NCI-H524 treated with DMSO at 0.1 percent for 48 hours (cell line): Measurements from ENCODE around the gene GMEB2.
"Not testable (repeated sequence)": the region's sequence is repeated elsewhere in the genome, so short reads cannot be mapped to it uniquely, and the experiment has no call there.

Experiments used
- DNase-seq: peaks from one replicate; lab custom pipeline; 2025; lab: John Stamatoyannopoulos, UW

GMEB2 gene

GRCh38 chr20:63612276-63612931 is 14.5 kb downstream of the GMEB2 start:
- DNase-seq, result no peak

GRCh38 chr20:63611646-63612045 is 15.3 kb downstream of the GMEB2 start:
- DNase-seq, result no peak

GRCh38 chr20:63610581-63611435 is 16.1 kb downstream of the GMEB2 start:
- no peak for DNase-seq

DNA sequence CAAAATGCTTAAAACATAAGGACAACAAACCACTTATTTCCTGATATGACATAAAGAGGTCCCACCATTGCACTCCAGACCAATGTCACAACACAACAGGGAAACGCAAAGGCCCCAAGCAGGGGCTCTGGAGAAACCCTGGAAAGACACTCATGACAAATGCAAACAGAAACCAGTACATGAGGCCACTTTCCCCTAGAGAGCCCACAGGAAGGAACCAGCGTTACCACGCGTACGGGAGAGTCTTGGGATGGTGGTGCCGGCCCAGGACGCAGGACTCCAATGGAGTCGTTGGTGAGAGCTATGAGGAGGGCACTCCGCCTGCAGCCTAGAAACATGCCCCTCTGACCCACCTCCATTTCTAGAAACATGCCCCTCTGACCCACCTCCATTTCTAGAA is 20.2 kb downstream of the GMEB2 start:
- no peak for DNase-seq

GRCh38 chr20:63602321-63602720 is 24.6 kb downstream of the GMEB2 start:
- DNase-seq, result no peak

DNA sequence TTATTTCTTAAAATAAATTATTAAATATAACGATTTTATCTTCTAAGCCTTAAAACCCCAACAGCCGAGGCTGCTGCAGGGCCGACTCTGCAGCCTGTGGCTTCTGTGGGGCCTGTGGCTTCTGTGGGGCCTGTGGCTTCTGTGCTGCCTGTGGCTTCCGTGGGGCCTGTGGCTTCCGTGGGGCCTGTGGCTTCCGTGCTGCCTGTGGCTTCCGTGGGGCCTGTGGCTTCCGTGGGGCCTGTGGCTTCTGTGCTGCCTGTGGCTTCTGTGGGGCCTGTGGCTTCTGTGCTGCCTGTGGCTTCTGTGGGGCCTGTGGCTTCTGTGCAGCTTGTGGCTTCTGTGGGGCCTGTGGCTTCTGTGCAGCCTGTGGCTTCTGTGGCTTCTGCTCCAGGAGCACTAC is 25.2 kb downstream of the GMEB2 start:
- not testable (repeated sequence) for DNase-seq

DNA sequence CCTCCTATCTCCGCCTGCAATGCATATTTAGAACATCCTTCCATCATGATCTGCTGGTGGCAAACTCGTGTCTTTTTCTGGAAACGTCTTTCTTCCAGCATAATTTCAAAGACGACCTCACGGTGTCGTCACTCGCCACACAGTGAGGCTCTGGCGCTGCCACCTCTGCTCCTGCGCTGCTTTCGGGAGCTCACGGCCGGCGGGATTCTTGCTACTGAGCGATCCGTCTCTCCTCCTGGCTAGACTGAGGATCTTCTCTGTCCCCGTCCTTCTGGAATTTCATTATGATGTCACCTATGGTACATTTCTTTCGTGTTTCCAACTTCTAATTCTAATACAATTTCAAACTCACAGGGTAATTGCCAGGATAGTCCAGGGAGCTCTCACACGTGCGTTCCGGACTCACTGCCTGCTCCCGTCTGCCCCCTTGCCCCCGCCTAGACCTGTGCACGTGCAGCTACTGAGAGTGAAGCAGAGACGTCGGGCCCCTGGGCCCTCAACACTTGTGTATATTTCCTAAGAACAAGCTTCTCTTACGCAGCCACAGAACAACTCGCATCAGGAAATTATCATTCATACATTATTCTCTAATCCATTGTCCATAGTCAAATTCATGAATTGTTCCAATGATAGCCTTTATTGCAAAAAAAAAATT is 27.4 kb downstream of the GMEB2 start:
- no peak for DNase-seq

DNA sequence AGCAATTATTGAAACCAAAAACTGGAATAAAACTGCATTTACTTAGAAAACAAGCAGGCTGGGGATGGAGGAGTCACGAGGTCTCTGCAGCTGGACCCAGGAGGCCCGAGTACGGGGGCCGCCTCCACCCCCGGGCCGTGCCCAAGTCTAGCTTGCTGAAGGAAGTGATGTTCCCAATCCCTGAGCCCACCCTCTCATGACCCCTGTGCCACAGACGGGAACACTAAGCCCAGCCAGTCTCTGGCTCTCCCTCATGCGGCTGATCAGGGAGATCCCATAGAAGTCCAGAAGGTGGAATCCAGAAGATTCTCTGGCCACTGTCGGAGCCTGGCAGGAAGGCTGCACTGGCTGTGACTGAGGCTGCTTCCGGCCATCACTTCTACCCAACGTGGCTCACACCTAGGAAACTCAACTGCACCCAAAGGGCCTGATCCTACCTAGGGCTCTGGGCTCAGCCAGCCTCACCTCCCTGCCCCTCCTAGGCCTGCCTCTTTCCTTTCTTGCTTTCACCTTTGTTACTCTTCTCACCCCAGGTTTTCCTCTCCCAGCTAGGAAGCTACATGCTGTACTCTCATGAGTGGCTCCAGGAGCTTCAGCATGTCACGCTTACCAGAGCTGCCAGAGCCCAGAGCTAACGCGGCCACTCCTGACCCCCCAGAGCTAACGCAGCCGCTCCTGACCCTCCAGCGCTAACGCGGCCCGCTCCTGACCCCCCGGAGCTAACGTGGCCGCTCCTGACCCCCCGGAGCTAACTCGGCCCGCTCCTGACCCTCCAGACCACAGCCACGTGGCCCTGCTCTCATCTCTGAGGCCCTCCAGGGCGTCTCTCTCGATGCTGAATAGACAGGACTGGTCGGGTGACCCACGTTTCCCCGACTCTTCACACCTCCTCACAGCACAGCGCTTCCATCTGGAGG is 28.2 kb downstream of the GMEB2 start:
- no peak for DNase-seq

DNA sequence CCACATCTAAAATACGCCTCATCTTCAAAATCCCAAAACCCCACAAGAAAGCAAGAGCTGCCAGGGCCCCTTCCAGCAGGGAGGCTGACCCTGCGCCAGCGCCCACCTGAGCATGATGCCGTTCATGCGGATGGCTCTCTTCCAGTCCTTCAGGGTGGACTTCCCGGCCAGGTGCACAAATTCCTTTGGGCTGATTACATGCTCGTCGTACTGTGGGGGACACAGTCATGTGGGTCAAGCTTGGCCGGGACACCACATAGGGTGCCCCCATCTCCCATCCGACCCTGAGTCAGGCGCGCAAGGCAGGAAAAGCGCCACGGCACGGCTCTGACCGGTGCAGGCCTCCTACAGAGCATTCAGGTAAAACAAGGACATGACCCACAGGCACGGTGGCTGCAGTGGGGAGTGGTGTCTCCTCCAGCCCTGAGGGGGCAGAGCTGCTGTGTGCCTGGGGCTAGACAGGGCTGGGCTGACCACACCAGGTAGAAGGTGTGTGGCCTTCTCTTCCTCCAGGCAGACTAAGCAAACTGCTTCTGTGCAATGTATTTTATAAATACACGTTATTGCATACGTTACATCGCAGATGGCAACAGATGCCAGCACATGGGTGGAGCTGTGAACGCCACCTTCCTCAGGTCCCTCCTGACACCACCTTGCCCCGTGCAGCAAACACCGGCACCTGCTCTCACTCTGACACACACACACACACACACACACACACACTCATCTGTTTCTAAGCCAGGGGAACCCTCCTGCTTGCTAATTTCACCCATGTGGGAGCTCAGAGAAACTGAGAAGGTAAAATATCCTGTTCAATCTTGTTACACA is 29.0 kb downstream of the GMEB2 start:
- no peak for DNase-seq

DNA sequence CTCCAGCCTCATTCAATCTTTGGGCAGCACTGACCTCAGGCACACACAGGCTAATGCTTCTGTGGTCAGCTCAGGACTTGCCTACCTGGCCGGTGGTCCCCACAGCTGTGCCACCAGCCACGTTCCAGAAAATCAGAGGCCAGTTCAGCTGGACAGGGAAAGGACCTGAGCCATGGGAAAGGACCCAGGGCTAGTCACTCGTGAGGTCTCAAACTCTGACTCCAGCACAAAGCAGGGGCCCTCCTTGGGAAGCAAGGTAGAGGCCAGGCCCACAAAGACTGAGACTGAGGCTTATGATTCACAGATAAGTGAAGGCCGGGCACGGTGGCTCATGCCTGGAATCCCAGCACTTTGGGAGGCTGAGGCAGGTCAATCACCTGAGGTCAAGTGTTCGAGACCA is 30.5 kb downstream of the GMEB2 start:
- no peak for DNase-seq

- no peak for DNase-seq
Observed at GRCh38 chr20:63595416-63596127, 31.3 kb downstream of the GMEB2 start.

DNA sequence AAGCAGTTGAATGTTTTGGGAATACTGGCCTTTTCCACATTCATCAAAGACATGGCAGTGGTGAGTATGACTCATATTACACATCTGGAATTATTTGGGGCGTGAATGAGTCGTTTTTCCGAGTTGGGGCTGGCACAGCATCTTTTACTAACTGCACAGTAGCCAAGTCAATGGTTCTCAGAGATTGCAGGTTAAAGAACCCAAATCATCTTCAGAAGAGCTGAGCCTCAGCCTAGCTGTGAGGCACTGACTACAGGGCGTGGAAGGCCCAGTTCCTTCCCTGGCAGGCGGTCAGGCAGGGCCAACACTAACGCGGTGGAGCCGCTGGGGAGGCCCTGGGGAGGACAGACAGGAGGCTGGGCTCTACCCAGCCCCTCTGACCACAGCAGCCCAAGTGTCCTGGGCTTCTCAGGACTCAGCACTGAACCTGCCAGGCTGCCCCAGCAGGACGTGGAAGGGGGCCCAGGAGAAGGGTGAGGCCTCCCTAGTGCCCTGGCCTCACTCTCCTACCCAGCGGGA is 32.8 kb downstream of the GMEB2 start:
- no peak for DNase-seq

GRCh38 chr20:63592661-63593060 is 34.2 kb downstream of the GMEB2 start:
- no peak for DNase-seq

DNA sequence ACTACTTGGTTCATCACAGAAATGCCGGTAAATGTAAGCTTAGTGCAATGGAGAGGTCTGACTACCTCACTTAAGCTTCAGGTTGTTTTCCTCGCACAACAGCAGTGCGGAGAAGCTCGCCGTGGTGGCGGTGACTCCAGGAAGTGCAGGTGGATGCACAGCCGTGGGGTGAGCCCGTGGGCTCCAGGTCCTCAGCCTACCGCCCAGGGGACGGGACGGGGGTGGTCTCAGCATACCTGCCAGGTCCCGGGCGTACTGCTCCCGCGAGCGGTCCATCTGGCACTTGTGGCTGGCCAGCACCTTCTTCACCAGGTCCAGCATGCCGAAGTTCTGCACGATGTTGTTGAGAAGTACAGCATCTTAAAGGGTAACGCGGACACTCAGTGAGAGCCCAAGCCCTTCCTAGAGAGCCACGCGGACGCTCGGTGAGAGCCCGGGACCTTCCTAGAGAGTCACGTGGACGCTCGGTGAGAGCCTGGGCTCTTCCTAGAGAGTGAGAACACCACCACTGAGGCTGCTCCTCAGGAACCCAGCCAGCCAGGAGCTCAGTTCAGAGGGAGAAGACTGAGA is 35.0 kb downstream of the GMEB2 start:
- no peak for DNase-seq

DNA sequence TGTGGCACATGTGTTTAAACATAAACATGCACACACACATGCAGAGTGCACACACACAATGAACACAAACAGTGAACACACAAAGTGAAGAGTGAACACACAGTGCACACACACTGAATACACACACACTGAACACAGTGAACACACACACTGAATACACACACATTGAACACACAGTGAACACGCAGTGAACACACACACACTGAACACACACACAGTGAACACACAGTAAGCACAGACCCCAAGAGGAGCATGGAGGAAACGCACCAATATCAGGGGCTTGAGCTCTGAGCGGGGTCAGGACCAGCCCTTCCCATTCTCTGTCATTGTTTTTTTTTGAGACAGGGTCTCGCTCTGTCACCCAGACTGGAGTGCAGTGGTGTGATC is 35.8 kb downstream of the GMEB2 start:
- no peak for DNase-seq

DNA sequence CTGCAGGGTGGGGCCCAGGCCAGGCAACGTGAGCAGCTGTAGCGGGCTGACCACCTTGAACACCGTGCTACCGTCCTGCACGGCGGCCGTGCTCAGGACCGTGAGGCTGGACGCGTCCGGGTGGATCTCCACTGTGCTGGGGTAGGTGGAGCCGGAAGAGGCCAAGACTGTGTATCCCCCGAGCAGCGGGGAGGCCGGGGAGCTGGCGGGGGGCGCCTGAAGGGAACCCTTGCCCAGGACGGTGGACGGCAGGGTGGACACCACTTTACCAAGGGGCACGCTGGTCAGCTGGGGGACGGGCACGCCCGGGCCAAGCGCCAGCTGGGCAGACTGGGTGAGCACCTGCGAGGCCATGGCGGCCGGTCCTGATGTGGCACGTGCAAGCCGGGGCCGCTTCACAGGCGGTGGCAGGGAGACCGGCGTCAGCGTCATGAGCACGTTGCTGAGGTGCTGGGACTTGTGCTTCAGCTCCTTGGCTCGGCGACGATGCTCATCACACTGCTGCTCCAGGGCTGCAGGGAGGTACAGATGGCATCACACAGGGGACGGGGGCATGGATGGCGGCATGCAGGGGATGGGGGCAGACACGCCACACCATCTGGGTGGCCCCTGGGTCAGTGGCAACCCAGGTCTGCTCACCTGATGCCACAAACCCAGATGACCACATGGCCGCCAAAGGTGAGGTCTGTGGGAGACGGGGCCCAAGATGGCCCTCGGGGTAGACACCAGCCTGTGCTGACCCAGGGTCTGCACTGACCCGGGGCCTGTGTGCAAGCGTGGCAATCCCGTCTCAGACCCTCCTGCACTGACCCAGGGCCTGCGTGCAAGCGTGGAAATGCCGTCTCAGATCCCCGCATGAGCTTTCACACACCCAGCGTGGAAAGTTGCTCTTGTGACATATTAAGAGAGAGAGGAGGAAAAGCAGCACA is 36.4 kb downstream of the GMEB2 start:
- no peak for DNase-seq

- DNase-seq, result no peak
Observed at GRCh38 chr20:63589261-63590217, 37.4 kb downstream of the GMEB2 start.

GRCh38 chr20:63588641-63589041 is 38.3 kb downstream of the GMEB2 start:
- no peak for DNase-seq
